ENCODE data around the gene LRFN4. TPM values are rescaled to one million over a fixed set of nuclear protein-coding genes. Genes with fewer than 3 reads are reported as not detected.

LRFN4 gene
- total and polyA plus RNA-seq, 2 of the 13 experiments (the other 11 are each of a cell fraction or from before 2014, with no cell fraction given): 1.3 to 6.8 TPM

- TF ChIP-seq HNRNPLL (IDR thresholded peaks at IDR 0.05; ENCODE audit: low read depth, low read length, poor library complexity, severe bottlenecking): peak; percentile 56
- no peak for TF ChIP-seq ZNF180 (CRISPR knock-in tag; IDR thresholded peaks at IDR 0.05; ENCODE audit: borderline replicate concordance, low read depth)
- 0 out of 2 replicates have a peak, but pooled peaks have one; percentile 21 for TF ChIP-seq DRAP1 (CRISPR knock-in tag; IDR thresholded peaks at IDR 0.05)
- TF ChIP-seq ZBTB33 (CRISPR knock-in tag; IDR thresholded peaks at IDR 0.05): peak; percentile 82
- TF ChIP-seq AKNA (CRISPR knock-in tag; IDR thresholded peaks at IDR 0.05; ENCODE audit: borderline replicate concordance): no peak
- peak; percentile 29; the same call in 1 of the 2 replicates for TF ChIP-seq FOSL2 (CRISPR knock-in tag; IDR thresholded peaks at IDR 0.05)
- no peak for TF ChIP-seq MZF1 (CRISPR knock-in tag; IDR thresholded peaks at IDR 0.05; ENCODE audit: borderline replicate concordance)
- no peak for TF ChIP-seq ZNF24 (IDR thresholded peaks at IDR 0.05)
- TF ChIP-seq SP5 (CRISPR knock-in tag; IDR thresholded peaks at IDR 0.05; ENCODE audit: borderline replicate concordance, low read depth): peak; percentile 40; the same call in 1 of the 2 replicates
- TF ChIP-seq SALL2 (CRISPR knock-in tag; IDR thresholded peaks at IDR 0.05): no peak
- 0 out of 2 replicates have a peak, but pooled peaks have one; percentile 15 for TF ChIP-seq RXRA (CRISPR knock-in tag; IDR thresholded peaks at IDR 0.05)
- TF ChIP-seq ATF7 (IDR thresholded peaks at IDR 0.05): no peak
- no peak for TF ChIP-seq ATF7 (CRISPR knock-in tag; IDR thresholded peaks at IDR 0.05)
- no peak for TF ChIP-seq NR2F6 (IDR thresholded peaks at IDR 0.05)
- 0 out of 2 replicates have a peak, but pooled peaks have one; percentile 31 for TF ChIP-seq NR2F6 (CRISPR knock-in tag; IDR thresholded peaks at IDR 0.05)
- TF ChIP-seq ZNF784 (CRISPR knock-in tag; IDR thresholded peaks at IDR 0.05; ENCODE audit: borderline replicate concordance): no peak
- TF ChIP-seq GABPB1 (CRISPR knock-in tag; IDR thresholded peaks at IDR 0.05): peak; percentile 36; the same call in 1 of the 2 replicates
- 0 out of 2 replicates have a peak, but pooled peaks have one; percentile 37 for TF ChIP-seq PCBP1 (IDR thresholded peaks at IDR 0.05; ENCODE audit: borderline replicate concordance, low read depth, low read length)
Observed at GRCh38 chr11:66868726-66869566, 12.1 kb downstream of the LRFN4 start (continued).
